ENCODE results near the gene SLC4A1. TPM values are rescaled to one million over a fixed set of nuclear protein-coding genes. Genes with fewer than 3 reads are reported as not detected.

Gene SLC4A1
- total RNA-seq, 1 experiment from 2014 or later: not detected

- Histone ChIP-seq H4K20me1 (ENCODE audit: low read length) (no peaks in the 10 kb centered on the region), H3K4me1 (ENCODE audit: insufficient read depth, low read length) (peaks cover 9% of the 10 kb centered on the region), H3K27me3 (ENCODE audit: low read length) (no peaks in the 10 kb centered on the region), H3K36me3 (ENCODE audit: low read depth, low read length) (no peaks in the 10 kb centered on the region), H3K9me3 (ENCODE audit: low read length) (no peaks in the 10 kb centered on the region), H3K9me2 (replicated peaks; ENCODE audit: low read length) (no peaks in the 10 kb centered on the region), H3F3A (ENCODE audit: low read length, unreplicated experiment) (no peaks in the 10 kb centered on the region), H3K9ac (ENCODE audit: low read length) (no peak overlapping the region), H3K27ac (ENCODE audit: low read length) (no peak overlapping the region), H3K79me2 (ENCODE audit: low read length) (no peaks in the 10 kb centered on the region), H2AFZ (ENCODE audit: low read length) (no peak overlapping the region), H3K4me3 (ENCODE audit: low read length) (no peak overlapping the region), H3K4me2 (ENCODE audit: low read length) (no peak overlapping the region)
- ATAC-seq (peak; percentile 47), DNase-seq (no peak)
- ChIA-PET POLR2A (ENCODE audit: unreplicated experiment) (no interaction called here), CTCF (interaction anchor here (0.6 kb wide), 1 partner anchor 58 kb away, joined by 3 read pairs; no protein-coding TSS in a partner anchor)
- intact Hi-C loops (cut with micrococcal nuclease): loop anchor here (2.0 kb wide), 1 partner anchor 37 kb away; the partner anchor contains the start of gene GRN
- TF ChIP-seq EZH2phosphoT487 (IDR thresholded peaks at IDR 0.05; ENCODE audit: borderline replicate concordance, low read length) (no peak), EZH2 (IDR thresholded peaks at IDR 0.05; ENCODE audit: low read length, unreplicated experiment) (no peak), CTCF (conservative IDR thresholded peaks at IDR 0.05; ENCODE audit: low read depth, low read length) (no peak)
- BruUV-seq (replicated peaks): no TSS peak
Observed at GRCh38 chr17:44307387-44308186, 39.7 kb upstream of the SLC4A1 start.

GRCh38 chr17:44304651-44305050, 36.7 kb upstream of the SLC4A1 start:
- ChIA-PET CTCF (no interaction called here), POLR2A (ENCODE audit: unreplicated experiment) (no interaction called here)
- no peak overlapping the region for H3K9ac ChIP-seq (ENCODE audit: low read length)
- intact Hi-C loops (cut with micrococcal nuclease): no loop called here
- DNase-seq: no peak
- H3F3A ChIP-seq (ENCODE audit: low read length, unreplicated experiment): no peaks in the 10 kb centered on the region
- peaks cover 9% of the 10 kb centered on the region for H3K4me1 ChIP-seq (ENCODE audit: insufficient read depth, low read length)
- BruUV-seq (replicated peaks): no TSS peak
- H3K27me3 ChIP-seq (ENCODE audit: low read length): no peaks in the 10 kb centered on the region
- no peak overlapping the region for H3K4me3 ChIP-seq (ENCODE audit: low read length)
- no peaks in the 10 kb centered on the region for H3K9me2 ChIP-seq (replicated peaks; ENCODE audit: low read length)
- ATAC-seq: no peak
- no peaks in the 10 kb centered on the region for H3K79me2 ChIP-seq (ENCODE audit: low read length)
- H3K9me3 ChIP-seq (ENCODE audit: low read length): no peaks in the 10 kb centered on the region
- no peaks in the 10 kb centered on the region for H4K20me1 ChIP-seq (ENCODE audit: low read length)
- no peak overlapping the region for H2AFZ ChIP-seq (ENCODE audit: low read length)
- no peak overlapping the region for H3K27ac ChIP-seq (ENCODE audit: low read length)
- no peaks in the 10 kb centered on the region for H3K36me3 ChIP-seq (ENCODE audit: low read depth, low read length)
- no peak overlapping the region for H3K4me2 ChIP-seq (ENCODE audit: low read length)
- no peak for TF ChIP-seq CTCF (conservative IDR thresholded peaks at IDR 0.05; ENCODE audit: low read depth, low read length)
- no peak for TF ChIP-seq EZH2 (IDR thresholded peaks at IDR 0.05; ENCODE audit: low read length, unreplicated experiment)
- no peak for TF ChIP-seq EZH2phosphoT487 (IDR thresholded peaks at IDR 0.05; ENCODE audit: borderline replicate concordance, low read length)

GRCh38 chr17:44297975-44298374, 30.0 kb upstream of the SLC4A1 start:
- no peaks in the 10 kb centered on the region for H3K27me3 ChIP-seq (ENCODE audit: low read length)
- H3K36me3 ChIP-seq (ENCODE audit: low read depth, low read length): no peaks in the 10 kb centered on the region
- no peaks in the 10 kb centered on the region for H4K20me1 ChIP-seq (ENCODE audit: low read length)
- H3K4me2 ChIP-seq (ENCODE audit: low read length): no peak overlapping the region
- no TSS peak for BruUV-seq (replicated peaks)
- no peak for DNase-seq
- ChIA-PET POLR2A (ENCODE audit: unreplicated experiment) (no interaction called here), CTCF (no interaction called here)
- H3F3A ChIP-seq (ENCODE audit: low read length, unreplicated experiment): no peaks in the 10 kb centered on the region
- intact Hi-C loops (cut with micrococcal nuclease): no loop called here
- no peaks in the 10 kb centered on the region for H3K79me2 ChIP-seq (ENCODE audit: low read length)
- ATAC-seq: no peak
- H2AFZ ChIP-seq (ENCODE audit: low read length): no peak overlapping the region
- H3K4me1 ChIP-seq (ENCODE audit: insufficient read depth, low read length): no peaks in the 10 kb centered on the region
- no peaks in the 10 kb centered on the region for H3K9me3 ChIP-seq (ENCODE audit: low read length)
- no peak overlapping the region for H3K4me3 ChIP-seq (ENCODE audit: low read length)
- H3K9ac ChIP-seq (ENCODE audit: low read length): no peak overlapping the region
- no peaks in the 10 kb centered on the region for H3K9me2 ChIP-seq (replicated peaks; ENCODE audit: low read length)
- TF ChIP-seq EZH2phosphoT487 (IDR thresholded peaks at IDR 0.05; ENCODE audit: borderline replicate concordance, low read length): no peak
- no peak overlapping the region for H3K27ac ChIP-seq (ENCODE audit: low read length)

Measured in PC-3 (cell line).